ENCODE measurements around the gene EPHA5.

The EPHA5 gene

DNA sequence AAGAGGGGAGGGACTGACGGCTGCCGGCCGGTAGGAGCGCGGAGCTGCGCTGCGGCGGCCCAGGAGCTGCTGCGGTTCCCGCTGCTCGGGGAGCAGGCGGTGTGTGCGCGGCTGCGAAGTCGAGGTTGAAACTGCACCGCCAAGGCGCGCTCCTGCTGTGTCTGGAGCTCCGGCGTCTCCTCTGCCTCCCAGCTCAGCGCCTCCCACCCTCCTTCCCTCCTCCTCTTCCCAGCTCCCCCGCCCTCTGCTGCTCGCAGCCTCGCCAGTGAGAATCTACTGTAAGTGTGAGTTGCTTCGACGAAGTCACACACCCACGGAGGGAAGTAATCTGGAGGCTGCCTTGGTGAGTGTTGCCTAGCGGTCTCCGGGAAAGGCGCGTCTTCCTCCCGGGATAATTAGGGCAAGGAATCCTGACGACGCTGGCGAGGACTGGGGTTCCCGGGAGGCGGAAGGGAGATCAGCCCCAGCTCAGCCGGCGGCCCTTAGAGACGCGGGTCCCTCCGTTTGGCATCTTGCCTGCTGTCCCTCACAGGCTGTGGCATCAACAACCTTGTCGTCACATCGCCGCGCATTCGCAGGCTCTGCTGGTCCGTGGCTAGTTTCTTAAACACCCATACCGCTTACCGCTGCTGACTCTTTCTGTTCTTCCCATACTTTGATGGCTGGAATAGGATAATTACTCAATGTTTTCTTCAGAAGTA, at the start of gene EPHA5:
TSS of gene EPHA5 (minus strand) at position 159 of the 701 bp plus-strand sequence. CDS start 747 bp downstream, outside the sequence.
- no peak for TF ChIP-seq GATA2 (IDR thresholded peaks at IDR 0.05; ENCODE audit: low read depth, low read length)

DNA sequence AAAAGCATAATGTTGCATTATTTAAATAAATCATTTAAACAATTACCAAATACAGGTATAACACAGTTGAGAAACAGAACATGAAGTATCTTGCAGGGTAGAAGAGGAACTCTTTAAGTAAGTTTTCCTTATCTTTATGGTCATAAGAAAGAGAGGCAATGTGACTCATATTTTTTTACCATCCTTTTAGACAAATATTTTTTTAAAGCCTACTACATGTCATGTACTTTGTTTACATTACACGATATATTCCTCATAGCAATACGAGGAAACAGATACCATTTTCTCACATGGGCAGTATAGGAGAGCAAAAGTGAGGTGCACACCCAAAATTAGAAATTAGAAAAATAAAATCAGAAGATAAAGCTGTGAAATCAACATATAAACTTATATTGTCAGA, 49.3 kb upstream of the EPHA5 start:
- TF ChIP-seq GATA2 (IDR thresholded peaks at IDR 0.05; ENCODE audit: low read depth, low read length) = no peak
- no peak for TF ChIP-seq GATA3 (IDR thresholded peaks at IDR 0.05; ENCODE audit: low read depth, low read length)

DNA sequence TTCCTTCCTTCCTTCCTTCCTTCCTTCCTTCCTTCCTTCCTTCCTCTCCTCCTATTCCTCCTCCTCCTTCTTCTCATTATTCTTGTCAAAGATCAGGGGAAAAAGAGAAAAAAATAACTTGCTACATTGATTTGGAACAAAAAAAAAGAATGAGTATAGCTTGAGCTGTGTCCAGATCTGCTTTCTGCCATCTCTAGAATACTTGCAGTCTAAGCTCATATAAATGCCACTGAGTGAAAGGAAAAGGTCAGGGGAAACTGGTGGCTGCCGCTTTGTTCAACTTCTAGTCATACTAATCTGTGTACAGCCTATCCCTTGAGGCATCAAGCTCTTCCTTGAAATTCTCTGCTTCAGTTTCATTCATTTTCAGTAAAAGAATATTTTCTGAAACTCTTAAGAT, 28.3 kb upstream of the EPHA5 start:
- no peak for TF ChIP-seq GATA2 (IDR thresholded peaks at IDR 0.05; ENCODE audit: low read depth, low read length)
- no peak for TF ChIP-seq GATA3 (IDR thresholded peaks at IDR 0.05; ENCODE audit: low read depth, low read length)

DNA sequence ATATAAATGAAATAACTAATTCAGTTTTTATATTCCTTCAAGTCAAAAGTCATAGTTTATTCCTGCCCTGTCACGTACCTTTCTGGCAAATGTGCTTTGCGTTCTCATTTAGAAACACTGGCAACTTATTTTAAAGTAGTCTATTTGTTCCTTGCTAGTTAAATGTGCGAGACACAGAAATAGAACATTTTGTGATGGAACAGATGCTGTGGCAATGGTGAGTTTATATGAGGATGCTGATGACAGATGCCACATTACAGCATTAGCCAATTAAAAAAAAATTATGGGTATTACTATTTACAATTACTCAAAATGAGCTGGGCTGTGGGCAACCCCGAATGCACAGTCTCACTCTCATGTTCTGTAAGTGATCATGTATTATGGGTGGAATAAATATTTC, 26.1 kb upstream of the EPHA5 start:
- no peak for TF ChIP-seq GATA3 (IDR thresholded peaks at IDR 0.05; ENCODE audit: low read depth, low read length)
- no peak for TF ChIP-seq GATA2 (IDR thresholded peaks at IDR 0.05; ENCODE audit: low read depth, low read length)

DNA sequence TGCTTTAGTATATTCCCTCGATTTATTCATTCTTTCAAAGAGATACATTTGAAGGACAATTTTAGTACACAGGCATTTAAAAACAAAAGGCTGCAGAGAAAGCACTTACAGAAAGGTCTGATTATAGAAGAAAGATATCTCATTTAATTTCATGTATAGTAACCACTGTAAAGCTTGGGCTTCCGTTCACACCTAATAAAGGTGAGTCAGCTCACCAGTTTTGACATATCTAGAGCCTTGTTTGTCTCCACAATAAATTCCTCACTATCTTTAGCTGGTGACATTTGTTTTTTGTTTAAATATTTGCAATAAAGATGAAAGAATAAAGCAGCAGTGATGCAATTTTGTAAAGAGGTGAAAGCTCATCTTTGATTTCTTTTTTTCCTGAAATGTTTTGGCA, 1.1 kb upstream of the EPHA5 start:
- TF ChIP-seq GATA2 (IDR thresholded peaks at IDR 0.05; ENCODE audit: low read depth, low read length) (no peak), GATA3 (IDR thresholded peaks at IDR 0.05; ENCODE audit: low read depth, low read length) (no peak)

DNA sequence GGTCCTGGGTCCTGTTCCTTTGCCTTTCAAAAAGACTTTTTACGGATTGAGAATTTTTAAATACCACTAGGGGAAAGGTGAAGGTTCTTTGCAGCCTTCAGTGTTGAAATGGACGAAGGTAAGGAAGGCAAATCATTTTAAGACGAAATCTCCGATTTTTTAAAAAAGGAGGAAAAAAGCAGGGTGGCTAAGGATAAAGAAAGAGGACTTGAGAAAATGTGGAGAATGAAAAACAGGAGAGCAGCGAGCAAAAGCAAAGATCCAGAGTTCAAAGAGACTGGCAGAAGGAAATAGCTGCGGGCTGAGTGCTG, 314 bp downstream of the EPHA5 start:
- TF ChIP-seq GATA3 (IDR thresholded peaks at IDR 0.05; ENCODE audit: low read depth, low read length) (no peak), GATA2 (IDR thresholded peaks at IDR 0.05; ENCODE audit: low read depth, low read length) (no peak)

DNA sequence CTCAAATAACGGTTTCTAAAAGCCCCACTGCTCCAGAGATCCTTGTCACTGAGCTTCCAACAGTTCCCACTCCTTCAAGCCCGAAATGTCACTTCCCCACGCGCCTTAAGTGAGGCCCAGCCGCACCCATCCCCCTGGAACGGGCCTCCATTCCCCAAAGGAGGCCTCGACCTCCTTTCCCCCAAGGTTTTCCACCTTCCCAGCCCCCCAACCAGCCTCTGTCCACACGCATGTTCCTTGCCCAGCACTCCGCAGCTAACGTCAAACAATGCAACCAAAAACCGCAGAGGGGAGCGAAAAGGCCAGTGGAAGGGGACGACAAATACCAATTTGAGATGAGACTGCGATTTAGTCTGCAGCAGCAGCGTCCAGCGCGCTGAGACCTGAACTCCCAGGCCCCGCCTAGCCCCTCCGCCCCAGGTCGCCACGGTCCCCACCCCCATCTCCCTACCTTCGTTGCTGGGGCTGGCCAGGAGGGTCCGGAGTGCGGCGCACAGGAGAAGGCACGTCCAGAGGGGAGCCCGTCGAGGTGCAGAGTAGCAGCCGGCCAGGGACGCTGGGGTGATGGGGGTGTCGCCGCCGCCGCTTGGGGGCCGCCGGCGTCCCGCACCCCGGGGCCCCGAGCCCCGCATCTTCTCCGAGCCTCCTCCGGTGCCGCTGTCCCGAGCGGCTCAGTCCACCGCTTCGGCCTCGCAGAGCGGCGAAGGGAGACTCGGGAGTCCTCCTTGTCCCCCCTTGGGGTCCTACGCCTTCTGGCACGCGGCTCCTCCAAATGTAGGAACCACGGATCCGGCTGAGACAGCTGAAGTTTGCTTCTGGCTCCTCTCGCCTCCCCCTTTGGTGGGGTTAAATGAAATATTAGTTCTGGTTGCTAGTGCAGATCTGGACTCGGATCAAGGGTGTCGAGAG, 924 bp downstream of the EPHA5 start:
- no peak for TF ChIP-seq GATA3 (IDR thresholded peaks at IDR 0.05; ENCODE audit: low read depth, low read length)
- TF ChIP-seq GATA2 (IDR thresholded peaks at IDR 0.05; ENCODE audit: low read depth, low read length) = no peak

DNA sequence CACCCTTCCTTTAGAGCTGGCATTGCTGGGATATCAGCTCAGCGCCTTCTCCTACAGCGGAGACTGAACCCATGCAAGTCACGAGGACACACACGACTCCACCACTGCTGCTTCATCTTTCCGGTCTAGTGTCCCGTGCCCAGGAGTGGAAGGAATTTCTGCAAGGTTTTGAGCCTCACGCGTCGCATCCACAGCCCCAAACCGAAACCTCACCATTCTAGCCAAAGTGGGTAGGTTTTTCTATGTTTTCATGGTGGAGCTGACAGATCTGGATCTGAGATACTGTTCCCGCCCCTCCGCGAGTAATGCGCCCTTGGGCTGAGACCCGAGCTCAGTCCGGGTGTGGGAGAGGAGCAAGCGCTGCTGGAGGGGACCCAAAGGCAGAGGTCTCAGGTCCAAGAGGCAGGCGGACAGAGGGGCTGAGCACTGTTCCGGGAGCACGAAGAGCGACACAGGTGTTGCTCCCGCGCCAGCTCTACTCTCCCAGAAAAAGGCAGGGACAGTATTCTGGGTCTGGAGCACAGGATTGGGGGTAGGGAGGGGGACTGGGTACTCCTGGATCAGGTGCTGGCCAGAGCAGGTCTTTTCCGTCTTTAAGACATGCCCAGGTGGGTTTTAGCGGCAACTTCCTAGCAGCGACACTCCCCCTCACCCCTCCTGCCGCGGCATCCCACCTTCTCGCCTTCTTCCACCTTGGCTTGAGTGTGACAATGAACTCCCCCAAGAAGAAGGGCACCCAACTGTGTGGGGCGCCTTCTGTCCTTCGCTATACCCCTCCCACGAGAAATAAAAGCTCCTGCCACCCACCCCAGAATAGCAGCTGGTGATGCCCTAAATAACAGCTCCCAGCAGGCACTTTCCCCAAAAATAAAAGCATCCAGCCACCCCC, 1.8 kb downstream of the EPHA5 start:
- TF ChIP-seq GATA2 (IDR thresholded peaks at IDR 0.05; ENCODE audit: low read depth, low read length) (no peak), GATA3 (IDR thresholded peaks at IDR 0.05; ENCODE audit: low read depth, low read length) (no peak)

DNA sequence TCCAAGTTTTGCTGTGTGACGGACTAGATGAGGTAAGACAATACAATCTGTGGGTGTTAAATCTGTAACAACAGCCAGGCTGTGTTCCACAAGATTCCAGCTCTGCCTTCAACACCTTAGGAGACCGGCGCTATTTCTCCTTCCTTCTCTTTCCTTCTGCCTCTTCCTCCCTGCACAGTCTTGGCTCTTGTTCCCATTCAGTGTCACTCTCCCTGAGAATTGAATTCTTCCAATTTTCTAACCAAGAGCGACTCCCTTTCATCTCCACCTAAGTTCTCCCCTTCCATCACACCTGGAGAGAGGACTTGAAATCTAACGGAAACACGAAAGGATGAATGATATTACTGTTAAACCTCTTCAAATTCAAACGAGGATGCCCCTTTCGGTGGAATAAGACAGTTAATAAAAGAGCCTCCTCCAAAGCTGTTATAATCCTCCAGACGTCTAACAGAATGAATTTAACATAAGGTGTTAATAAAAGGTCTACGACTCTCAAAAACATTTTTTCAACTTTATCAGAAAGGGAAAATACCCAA, 2.7 kb downstream of the EPHA5 start:
- TF ChIP-seq GATA3 (IDR thresholded peaks at IDR 0.05; ENCODE audit: low read depth, low read length) (no peak), GATA2 (IDR thresholded peaks at IDR 0.05; ENCODE audit: low read depth, low read length) (no peak)

DNA sequence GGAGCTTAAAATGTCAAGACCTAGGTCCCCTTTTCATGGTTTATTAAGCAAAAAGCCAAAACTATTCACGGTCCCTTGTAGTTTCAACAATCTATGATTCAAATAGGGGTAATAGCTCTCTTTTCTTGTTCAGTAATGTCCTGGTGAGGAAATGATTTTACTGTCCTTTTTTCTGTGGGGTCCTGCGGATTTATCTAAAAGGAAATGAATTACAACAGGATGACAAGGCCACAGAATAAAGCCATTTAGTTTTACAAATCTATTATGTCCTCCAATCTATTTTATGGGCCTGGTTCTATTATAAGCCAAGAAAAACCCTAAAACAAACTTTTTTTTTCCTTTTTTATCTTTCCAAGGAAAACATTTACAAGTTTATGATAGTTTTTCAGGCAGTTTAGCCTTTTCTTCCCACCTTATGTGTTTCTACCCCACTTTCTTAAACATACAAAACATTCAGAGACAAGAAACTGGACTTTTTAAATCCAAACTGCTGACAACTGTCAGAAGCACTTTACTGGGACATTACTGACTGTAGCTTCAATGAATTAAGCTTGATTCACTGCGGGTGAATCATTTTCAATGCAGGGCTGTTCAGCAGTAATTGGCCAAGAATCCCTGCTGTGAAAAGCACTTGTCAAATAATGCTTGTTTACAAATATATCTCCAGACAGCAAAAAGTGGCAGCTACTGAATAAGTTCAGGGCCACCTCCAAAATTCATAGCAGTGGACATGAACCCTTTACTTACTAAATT, 4.3 kb downstream of the EPHA5 start:
- no peak for TF ChIP-seq GATA2 (IDR thresholded peaks at IDR 0.05; ENCODE audit: low read depth, low read length)
- TF ChIP-seq GATA3 (IDR thresholded peaks at IDR 0.05; ENCODE audit: low read depth, low read length) = no peak

DNA sequence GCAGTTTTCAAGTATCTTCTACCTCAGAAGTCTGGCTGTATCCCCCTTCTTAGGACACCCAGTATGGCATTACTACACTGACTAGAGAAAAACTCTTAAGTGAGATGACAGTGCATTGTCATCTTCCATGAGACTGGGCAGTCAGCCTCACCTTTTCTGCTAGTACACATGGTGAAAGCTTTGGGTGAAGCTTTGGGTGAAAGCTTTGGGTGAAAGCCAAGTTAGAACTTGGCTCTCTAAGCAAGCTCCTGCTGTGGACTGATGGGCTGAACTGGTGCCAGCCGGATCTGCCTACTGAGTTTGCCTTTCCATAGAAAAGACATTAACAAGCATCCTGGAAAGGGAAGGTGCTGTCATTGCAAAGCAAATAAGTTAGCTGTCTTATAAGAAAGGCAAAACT, 8.8 kb downstream of the EPHA5 start:
- TF ChIP-seq GATA3 (IDR thresholded peaks at IDR 0.05; ENCODE audit: low read depth, low read length) (no peak), GATA2 (IDR thresholded peaks at IDR 0.05; ENCODE audit: low read depth, low read length) (no peak)

DNA sequence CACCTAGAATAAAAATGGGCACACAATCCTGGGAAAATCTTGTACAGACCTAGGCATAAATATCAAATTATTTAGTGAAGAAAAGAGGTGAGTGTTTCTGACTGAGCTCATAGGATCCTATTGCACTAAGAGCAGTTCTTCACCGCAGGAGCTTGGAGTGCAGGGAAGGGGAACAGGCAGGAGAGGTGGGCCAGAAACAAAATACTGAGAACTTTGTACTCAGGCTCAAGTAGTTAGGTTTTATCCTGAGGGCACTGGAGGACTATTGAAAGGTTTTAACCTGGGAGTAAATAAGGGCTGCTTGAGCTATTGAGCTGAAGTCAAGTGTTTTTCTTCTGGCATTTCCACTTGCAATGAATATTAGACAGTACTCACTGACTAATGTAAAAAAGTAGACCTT, 12.2 kb downstream of the EPHA5 start:
- TF ChIP-seq GATA3 (IDR thresholded peaks at IDR 0.05; ENCODE audit: low read depth, low read length) (no peak), GATA2 (IDR thresholded peaks at IDR 0.05; ENCODE audit: low read depth, low read length) (no peak)

DNA sequence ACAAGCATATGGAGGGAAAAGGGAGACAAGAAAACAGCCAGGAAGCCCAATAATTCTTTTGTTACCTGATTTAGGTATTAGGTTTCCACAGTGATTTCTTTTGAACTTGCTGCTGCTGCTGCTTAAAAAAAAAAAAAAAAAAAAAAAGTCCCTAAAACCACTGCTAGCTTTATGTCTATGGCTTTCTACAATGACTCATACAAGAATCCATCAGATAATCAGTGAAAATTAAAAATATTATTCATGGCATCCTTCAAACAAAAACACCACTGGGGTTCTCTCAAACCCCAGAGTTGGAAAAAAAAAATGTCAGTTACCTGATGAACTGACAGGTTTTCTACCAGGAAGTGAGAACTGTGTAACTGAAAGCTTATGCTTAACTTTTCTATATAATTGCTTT, 14.3 kb downstream of the EPHA5 start:
- TF ChIP-seq GATA3 (IDR thresholded peaks at IDR 0.05; ENCODE audit: low read depth, low read length) = no peak
- TF ChIP-seq GATA2 (IDR thresholded peaks at IDR 0.05; ENCODE audit: low read depth, low read length) = no peak
